ENCODE data around the gene PORCN. TPM values are rescaled to one million over a fixed set of nuclear protein-coding genes. Genes with fewer than 3 reads are reported as not detected.

Gene PORCN
- total and polyA plus RNA-seq, 9 of the 15 experiments (the other 6 are each of a cell fraction or from before 2014, with no cell fraction given): 0.34 to 5.1 (median 2.8) TPM

DNA sequence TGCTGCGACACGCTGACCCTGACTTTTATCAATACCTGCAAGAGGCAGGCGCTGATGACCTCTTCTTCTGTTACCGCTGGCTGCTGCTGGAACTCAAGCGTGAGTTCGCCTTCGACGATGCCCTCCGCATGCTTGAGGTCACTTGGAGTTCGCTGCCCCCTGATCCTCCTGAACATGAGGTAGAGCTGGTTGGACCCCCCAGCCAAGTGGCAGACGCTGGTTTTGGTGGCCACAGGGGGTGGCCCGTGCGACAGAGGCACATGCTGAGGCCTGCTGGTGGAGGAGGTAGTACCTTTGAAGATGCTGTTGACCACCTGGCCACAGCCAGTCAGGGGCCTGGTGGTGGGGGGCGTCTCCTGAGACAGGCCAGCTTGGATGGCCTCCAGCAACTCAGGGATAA is 51.3 kb downstream of the PORCN start (continued):
- TF ChIP-seq, protein P1, sequence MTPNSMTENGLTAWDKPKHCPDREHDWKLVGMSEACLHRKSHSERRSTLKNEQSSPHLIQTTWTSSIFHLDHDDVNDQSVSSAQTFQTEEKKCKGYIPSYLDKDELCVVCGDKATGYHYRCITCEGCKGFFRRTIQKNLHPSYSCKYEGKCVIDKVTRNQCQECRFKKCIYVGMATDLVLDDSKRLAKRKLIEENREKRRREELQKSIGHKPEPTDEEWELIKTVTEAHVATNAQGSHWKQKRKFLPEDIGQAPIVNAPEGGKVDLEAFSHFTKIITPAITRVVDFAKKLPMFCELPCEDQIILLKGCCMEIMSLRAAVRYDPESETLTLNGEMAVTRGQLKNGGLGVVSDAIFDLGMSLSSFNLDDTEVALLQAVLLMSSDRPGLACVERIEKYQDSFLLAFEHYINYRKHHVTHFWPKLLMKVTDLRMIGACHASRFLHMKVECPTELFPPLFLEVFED (CRISPR knock-in tag; conservative IDR thresholded peaks at IDR 0.05): no peak
- TF ChIP-seq ZC3H4 (CRISPR knock-in tag; IDR thresholded peaks at IDR 0.05; ENCODE audit: borderline replicate concordance): no peak
- no peak for TF ChIP-seq HEY1 (CRISPR knock-in tag; IDR thresholded peaks at IDR 0.05; ENCODE audit: borderline replicate concordance)
- no peak for TF ChIP-seq KHSRP (IDR thresholded peaks at IDR 0.05)

DNA sequence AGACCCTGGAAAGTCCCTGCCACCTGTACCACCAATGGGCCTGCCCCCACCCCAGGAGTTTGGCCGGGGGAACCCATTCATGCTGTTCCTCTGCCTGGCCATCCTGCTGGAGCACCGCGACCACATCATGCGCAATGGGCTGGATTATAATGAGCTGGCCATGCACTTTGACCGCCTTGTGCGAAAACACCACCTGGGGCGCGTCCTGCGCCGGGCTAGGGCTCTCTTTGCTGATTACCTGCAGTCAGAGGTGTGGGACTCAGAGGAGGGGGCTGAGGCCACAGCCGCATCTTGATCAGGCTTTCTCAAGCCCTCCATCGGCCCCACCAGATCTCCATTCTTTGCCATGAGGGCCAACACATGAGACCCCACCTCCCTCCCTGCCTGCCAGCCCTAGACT is 51.9 kb downstream of the PORCN start:
- Histone ChIP-seq H3K4me2 (ENCODE audit: insufficient read depth, low read length) (no peak overlapping the region), H2AFZ (ENCODE audit: low read depth, low read length) (no peak overlapping the region), H3K9ac (ENCODE audit: insufficient read depth in 1 of 2, low read depth in 2 of 2, low read length in 2 of 2) (no peak overlapping the region; a peak in 1 of 4 replicates), H3K4me1 (replicated peaks in 1 of 2; ENCODE audit: control insufficient read depth in 2 of 2, insufficient read depth in 2 of 2, low read length in 2 of 2) (no peaks in the 10 kb centered on the region; a peak in 1 of 5 replicates), H4K20me1 (replicated peaks; ENCODE audit: control insufficient read depth, insufficient read depth, low read length) (no peaks in the 10 kb centered on the region; the same call in 1 of the 2 replicates), H3K36me3 (ENCODE audit: control insufficient read depth, insufficient read depth, low read length) (peaks cover 37% of the 10 kb centered on the region; the same call in 2 of the 3 replicates), H3K79me2 (ENCODE audit: control insufficient read depth, insufficient read depth, low read length) (no peaks in the 10 kb centered on the region), H3K27me3 (ENCODE audit: control insufficient read depth in 2 of 2, insufficient read depth in 2 of 2, low read length in 2 of 2) (no peaks in the 10 kb centered on the region), H3K9me3 (replicated peaks; ENCODE audit: control insufficient read depth, insufficient read depth, low read depth, low read length) (no peaks in the 10 kb centered on the region), H3K9me1 (ENCODE audit: control insufficient read depth, insufficient read depth, low read length) (no peaks in the 10 kb centered on the region), H3K4me3 (no peak overlapping the region), H3K27ac (ENCODE audit: extremely low read depth, low read depth, low read length) (no peak overlapping the region)
- in situ Hi-C loops (cut with MboI): no loop called here
- ATAC-seq (no peak), FAIRE-seq (no peak), DNase-seq (ENCODE audit: extremely low read depth in 1 of 4, low spot score in 3 of 4) (no peak)
- ChIA-PET CTCF (ENCODE audit: low intra/inter-chr PET ratio) (no interaction called here), POLR2A (no interaction called here)
- intact Hi-C loops (cut with micrococcal nuclease): no loop called here
- BruUV-seq (replicated peaks): no TSS peak
- WGBS (ENCODE audit: insufficient coverage, low coverage, missing lambda C conversion rate): 99% methylated on average over 7 of the region's 12 CpGs
- TF ChIP-seq BRCA1 (IDR thresholded peaks at IDR 0.05) (no peak), BRCA1 (CRISPR knock-in tag; IDR thresholded peaks at IDR 0.05) (no peak), SREBF2 (CRISPR knock-in tag; IDR thresholded peaks at IDR 0.05) (no peak), HDAC8 (tag; IDR thresholded peaks at IDR 0.05) (no peak), HDGF (IDR thresholded peaks at IDR 0.05) (no peak), ZNF253 (CRISPR knock-in tag; conservative IDR thresholded peaks at IDR 0.05) (no peak), ZFP30 (CRISPR knock-in tag; IDR thresholded peaks at IDR 0.05; ENCODE audit: borderline replicate concordance) (no peak), ZC3H8 (IDR thresholded peaks at IDR 0.05) (no peak), ZFX (CRISPR knock-in tag; IDR thresholded peaks at IDR 0.05) (no peak), CHD1 (IDR thresholded peaks at IDR 0.05; ENCODE audit: low read length) (no peak), RUNX1 (IDR thresholded peaks at IDR 0.05; ENCODE audit: low read depth) (no peak), ZBTB17 (CRISPR knock-in tag; IDR thresholded peaks at IDR 0.05) (no peak)
- TF ChIP-seq, protein P2, sequence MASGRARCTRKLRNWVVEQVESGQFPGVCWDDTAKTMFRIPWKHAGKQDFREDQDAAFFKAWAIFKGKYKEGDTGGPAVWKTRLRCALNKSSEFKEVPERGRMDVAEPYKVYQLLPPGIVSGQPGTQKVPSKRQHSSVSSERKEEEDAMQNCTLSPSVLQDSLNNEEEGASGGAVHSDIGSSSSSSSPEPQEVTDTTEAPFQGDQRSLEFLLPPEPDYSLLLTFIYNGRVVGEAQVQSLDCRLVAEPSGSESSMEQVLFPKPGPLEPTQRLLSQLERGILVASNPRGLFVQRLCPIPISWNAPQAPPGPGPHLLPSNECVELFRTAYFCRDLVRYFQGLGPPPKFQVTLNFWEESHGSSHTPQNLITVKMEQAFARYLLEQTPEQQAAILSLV (tag; IDR thresholded peaks at IDR 0.05): no peak
- TF ChIP-seq, protein P3, sequence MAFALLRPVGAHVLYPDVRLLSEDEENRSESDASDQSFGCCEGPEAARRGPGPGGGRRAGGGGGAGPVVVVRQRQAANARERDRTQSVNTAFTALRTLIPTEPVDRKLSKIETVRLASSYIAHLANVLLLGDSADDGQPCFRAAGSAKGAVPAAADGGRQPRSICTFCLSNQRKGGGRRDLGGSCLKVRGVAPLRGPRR (CRISPR knock-in tag; IDR thresholded peaks at IDR 0.05): no peak
